CD4-positive, alpha-beta T cell treated with Interferon gamma for 1 hour (primary cell): ENCODE measurements around the gene ECE1.

ENCODE experiments used
- DNase-seq: peaks from one replicate; pipeline ENCODE4 v3.0.0-alpha.2; 2020

The ECE1 gene

DNA sequence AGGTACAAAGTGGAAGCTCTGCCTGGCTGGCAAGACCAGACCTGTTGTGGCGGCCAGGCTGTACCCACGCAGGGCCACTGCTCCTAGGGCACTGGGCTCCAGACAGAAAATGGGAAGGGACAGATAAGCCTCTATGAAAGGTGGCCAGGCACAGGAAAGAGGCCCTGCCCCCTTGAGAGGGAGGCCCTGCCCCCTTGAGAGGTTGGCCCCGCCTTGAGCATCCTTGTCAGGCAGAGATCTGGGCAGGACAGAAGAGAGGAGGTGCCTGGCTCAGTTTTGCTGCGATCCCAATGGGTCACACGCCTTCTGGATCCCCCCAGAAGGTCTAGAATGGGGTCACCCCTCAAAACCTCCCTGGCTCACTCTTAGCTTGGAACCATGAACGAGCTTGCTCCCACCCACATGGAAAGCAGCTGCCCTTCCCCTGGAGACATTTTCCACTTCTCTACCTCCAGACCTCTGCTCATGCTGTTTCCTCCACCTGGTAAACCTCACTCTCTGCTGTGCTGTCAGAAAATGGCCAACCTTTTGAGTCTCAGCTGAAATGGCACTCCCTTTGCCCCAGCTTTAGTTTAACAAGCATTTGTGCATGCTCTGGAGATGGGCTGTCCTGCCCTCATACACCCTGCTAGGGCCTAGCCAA is 17.5 kb upstream of the ECE1 start:
- DNase-seq: no peak

GRCh38 chr1:21307210-21307609 is 16.9 kb upstream of the ECE1 start:
- DNase-seq: no peak

- DNase-seq: no peak
These were observed 15.6 kb upstream of the ECE1 start for GRCh38 chr1:21305900-21306189.

DNA sequence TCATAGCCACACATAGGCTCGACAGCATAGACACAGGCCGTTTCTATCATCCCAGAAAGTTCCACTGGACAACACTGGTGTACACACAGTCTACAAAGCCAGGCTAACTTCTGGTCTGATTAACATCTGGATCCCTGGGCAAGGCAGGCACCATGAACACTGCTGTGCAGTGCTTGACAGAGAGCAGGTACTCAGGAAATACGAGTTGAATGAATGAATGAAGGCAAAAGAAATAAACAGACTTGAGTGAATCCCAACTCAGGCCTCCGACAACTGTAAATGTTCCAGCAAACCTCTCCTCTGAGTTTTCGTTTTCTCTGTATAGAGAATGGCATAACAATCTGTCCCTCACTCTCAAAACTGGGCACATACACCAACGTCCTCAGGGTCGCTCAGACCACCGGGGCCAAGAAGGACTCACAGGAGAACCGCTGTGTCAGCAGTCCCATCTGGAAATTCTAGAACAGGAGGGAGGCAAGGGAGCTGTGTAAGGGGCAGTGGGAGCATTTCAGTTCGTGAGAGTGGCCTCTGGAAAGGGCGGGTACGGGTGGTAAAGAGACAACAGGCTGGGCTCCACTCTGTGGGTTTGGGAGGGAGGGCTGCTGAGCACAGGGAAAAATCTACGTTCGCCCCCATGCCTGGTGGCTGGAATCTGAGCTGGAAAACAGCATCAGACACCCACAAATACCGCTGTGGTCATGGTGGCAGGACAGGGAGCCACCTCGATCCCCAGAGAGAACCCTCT is 15.1 kb upstream of the ECE1 start:
- no peak for DNase-seq

GRCh38 chr1:21304488-21304887 is 14.2 kb upstream of the ECE1 start:
- DNase-seq: no peak

- no peak for DNase-seq
These were observed 12.8 kb upstream of the ECE1 start for GRCh38 chr1:21302747-21303715.

GRCh38 chr1:21301794-21302440 is 11.7 kb upstream of the ECE1 start:
- no peak for DNase-seq

DNA sequence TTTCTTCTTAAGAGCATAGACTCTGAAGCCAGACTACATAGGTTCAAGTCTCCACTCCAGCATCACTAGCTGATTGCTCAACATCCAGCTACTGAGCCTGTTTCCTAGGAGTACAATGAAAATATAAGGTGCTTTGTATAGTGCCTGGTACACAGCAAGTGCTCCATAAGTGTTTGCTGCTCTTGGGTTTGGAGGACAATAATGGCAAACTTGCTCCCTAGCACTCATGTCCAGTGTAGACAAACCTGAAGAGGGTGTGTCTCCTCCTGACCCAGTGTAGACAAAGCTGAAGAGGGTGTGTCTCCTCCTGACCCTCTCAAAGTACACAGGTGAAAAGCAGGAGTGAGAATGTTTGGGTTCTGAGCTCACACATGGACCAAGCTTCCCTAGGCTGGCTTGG is 10.5 kb upstream of the ECE1 start:
- no peak for DNase-seq

DNA sequence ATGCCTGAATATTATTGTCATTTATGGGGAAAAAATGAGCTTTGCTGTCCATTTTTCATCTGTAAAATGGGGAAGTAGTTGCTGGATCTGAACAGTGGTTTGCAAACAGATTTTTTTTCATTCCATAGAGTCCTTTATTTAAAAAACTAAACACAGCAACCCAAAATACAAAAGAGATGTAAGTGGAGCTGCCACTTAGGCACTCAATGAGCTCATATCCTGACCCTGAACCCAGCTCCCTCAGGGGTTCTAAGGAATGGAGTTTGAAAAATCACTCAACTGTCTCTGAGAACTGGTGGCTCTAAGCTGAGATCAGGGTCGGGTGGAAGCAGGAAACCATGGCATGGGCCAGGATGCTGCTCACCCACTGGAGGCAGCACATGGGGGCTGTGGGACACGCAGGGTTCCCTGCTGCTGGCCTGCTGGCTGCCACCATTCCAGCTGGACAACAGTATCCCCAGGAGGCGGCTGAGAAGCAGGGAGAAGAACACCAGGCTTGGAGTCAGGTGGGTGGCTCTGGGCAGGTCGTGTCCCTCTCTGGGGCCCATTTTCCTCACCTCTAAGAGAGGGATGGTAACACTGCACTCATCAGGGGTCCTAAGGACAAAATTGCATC is 9.6 kb upstream of the ECE1 start:
- DNase-seq: no peak

DNA sequence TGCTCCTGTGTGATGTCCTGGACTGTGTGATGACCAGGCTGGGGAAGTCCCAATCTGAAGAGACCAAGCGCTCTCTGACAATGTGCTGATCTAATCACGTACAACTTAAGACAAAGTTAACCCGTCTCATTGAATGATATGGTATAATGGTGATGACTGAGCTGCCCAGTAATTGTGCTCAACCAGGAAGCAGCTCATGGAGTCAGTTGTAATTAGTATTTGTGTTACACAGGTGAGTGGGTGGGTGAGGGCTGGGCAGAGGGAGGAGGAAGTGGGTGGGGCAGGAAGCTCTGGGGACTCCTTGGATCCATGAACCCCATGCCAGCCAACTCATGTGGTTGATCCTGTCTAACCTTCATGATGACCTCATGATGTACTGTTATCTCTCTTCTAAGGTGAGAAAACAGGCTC is 8.7 kb upstream of the ECE1 start:
- DNase-seq: no peak

DNA sequence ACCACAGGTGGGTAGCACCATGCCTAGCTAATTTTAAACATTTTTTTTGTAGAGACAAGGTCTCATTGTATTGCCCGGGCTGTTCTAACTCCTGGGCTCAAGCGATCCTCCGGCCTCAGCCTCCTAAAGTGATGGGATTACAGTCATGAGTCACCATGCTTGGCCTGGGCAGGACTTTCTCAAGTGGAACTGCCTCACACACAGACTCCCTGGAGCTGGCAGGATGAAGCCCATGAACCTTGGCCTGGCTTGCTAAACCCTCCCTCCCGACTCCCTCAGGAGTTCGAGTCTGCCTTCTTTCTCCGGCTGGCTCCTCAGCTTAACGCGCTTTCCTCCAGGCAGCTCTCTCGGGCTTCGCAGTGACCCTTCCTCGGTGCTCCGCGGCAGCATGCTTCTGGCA is 7.7 kb upstream of the ECE1 start:
- no peak for DNase-seq

GRCh38 chr1:21296509-21297354 is 6.5 kb upstream of the ECE1 start:
- DNase-seq: no peak

- no peak for DNase-seq
These were observed 5.3 kb upstream of the ECE1 start for GRCh38 chr1:21295545-21295944.

- DNase-seq: peak; percentile 57
These were observed 4.7 kb upstream of the ECE1 start for GRCh38 chr1:21295002-21295401.

DNA sequence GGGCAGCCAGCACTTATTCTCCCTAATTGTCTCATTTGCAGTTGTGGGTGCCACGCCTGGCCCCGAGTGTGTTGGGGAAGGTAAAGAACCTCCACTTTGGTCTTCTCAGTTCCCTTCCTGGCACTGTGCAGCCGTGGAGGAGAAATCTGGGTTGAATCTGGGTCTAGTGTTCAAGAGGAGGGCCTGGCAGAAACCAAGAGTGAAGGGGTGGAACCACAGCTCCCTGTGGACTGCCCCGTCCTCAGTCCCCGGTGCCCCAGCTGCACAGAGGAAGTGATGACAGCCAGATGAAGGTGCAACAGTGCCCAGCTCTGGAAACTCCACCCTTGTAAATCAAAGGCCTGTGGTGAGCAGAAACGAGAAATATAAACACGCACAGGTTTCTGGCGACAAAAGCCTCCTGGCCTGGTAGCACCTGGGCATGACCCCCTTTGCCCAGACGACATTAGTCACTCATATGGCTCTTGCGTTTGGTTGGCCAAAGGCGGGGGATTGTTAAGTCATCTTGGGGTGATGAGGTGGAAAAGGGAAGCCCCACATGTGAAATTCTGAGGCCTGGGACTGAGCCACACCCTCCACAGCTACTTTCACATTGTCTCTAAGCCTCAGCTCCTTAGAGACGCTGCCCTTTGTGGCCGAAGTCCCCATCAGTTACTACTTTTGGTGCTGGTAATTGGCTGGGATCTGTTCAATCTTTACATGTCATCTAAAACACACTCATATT is 4.2 kb upstream of the ECE1 start:
- DNase-seq: peak; percentile 96

DNA sequence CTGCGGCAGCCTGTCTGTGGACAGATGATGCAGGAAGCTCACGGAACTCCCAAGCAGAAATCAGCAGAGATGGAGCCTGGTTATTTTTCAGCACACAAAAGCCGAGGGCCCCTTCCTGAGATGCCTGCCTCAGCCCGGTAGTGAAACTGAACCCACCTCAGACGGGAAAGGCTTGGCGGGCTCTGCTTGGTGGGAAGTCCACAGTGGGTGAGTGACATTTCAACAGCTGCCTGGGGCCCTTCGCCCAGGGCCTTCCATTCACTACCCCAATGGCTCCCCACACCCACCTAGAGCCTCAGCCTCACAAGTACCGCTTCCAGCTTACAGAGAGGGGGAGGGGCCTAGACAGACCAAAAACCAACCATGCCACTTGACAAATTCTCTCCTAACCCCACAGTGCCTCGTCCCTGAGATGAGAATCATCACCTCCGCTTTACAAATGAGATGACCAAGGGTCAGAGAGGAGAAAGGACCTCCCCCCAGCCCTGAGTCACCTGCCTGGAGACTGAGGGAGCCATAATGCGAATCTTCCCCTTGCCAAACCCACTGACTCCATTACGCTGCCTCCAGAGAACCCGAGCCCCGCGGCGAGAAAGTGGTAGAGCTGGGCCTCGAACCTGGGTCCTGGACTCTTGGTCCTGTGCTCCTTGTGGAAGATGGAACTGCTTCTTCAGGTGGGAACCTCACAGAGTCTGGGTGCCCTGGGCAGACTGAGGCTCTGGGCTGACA is 3.4 kb upstream of the ECE1 start:
- DNase-seq: peak; percentile 68

DNA sequence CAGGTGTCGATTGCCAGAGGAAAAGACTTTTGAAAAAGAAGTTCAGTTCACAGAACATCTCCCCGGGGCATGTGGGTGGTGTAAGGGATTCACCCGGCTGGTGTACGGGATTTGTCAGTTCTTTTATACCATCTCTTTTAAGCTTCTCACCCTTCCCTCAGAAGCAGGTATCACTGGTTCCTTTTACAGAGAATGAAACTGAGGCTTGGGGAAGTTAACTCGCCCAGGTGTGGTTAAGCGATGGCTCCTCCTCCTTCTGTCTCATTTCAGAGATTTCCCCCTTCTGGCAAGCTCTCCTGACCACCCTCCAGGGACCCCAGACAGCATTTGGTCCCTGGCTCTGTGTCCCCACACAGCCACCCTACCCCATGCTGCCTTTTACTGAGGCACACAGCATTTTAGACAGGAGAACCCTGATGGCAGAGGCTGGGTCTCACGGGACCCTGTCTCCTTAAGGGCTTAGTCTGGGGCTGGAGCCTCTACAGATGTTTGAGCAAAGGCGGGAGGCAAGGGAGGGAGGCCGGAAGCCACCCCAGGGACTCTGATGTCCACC is 2.8 kb upstream of the ECE1 start:
- DNase-seq: peak; percentile 69

DNA sequence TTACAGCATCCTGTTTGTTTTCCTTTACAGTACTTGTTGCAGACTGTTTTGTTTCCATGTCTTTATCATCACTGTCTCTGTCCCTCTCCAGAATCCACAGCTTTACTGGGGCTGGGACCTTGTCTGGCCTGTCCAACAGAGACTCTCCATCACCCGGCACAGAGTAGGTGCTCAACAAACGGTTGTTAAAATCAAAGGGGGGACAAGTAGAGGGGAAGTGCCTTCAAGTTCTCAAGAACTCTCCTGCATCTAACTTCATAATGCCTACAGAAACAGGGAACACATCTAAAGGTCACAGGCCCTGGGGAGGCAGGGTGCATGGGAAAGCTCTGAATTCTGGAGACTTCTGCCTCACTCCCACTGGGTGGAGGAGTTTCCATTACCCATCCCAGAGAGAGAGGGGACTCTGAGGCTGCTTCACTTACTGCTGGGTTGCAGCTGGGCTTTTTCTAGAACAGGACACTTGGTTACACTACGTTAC is 2.3 kb upstream of the ECE1 start:
- DNase-seq: no peak

DNA sequence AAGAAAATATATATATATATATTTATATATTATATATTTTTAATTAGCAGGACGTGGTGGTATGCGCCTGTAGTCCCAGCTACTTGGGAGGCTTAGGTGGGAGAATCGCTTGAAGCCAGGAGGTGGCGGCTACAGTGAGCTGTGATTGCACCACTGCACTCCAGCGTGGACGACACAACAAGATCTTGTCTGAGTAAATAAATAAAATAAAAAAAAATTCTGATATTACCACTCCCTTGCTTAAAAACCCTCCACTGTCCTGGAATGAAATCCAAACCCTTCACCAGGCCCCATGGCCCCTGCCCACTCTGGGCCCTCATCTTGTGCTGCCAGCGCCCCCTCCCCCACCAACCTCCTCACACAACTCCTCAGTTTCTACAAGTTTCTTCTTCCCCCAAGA is 1.7 kb upstream of the ECE1 start:
- DNase-seq: no peak

GRCh38 chr1:21291184-21291583 is 921 bp upstream of the ECE1 start:
- no peak for DNase-seq
